ENCODE results near the gene PITPNC1.

DNA sequence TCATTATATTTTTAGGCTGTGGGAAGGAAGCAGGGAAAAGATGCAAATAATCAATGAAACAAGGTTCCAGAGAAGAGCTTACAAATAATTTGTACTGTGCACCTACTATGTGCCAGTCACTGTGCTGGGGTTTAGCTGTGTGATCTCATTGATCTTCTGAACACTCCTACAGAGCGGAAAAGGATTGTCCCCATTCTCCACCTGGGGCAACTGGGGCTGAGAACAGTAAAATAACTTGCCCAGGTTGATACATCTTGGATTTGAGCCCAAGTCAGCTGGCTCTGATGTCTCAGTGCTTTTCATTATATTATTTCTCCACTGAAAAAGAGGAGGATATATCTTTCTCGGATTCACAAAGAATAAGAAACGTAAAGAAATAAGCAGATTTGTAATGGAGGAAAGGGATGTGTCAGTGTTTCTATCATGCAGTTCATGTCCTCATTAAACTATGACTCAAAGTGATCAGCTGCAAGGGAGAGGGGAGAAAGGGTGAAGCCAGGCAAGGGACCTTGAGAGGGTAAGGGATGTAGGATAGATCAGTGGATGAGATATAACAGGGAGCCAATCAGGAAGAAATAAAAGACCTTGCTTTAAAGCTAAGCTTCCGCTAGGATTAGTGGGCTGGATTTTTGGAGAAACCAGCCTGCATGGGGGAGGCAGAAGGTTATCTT lies 197.0 kb downstream of the PITPNC1 start:
- TF ChIP-seq, protein P1, sequence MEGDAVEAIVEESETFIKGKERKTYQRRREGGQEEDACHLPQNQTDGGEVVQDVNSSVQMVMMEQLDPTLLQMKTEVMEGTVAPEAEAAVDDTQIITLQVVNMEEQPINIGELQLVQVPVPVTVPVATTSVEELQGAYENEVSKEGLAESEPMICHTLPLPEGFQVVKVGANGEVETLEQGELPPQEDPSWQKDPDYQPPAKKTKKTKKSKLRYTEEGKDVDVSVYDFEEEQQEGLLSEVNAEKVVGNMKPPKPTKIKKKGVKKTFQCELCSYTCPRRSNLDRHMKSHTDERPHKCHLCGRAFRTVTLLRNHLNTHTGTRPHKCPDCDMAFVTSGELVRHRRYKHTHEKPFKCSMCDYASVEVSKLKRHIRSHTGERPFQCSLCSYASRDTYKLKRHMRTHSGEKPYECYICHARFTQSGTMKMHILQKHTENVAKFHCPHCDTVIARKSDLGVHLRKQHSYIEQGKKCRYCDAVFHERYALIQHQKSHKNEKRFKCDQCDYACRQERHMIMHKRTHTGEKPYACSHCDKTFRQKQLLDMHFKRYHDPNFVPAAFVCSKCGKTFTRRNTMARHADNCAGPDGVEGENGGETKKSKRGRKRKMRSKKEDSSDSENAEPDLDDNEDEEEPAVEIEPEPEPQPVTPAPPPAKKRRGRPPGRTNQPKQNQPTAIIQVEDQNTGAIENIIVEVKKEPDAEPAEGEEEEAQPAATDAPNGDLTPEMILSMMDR (IDR thresholded peaks at IDR 0.05), result no peak
- TF ChIP-seq EP300 (IDR thresholded peaks at IDR 0.05) (no peak), POLR2AphosphoS5 (IDR thresholded peaks at IDR 0.05) (no peak), POLR2A (IDR thresholded peaks at IDR 0.05; ENCODE audit: low read depth) (no peak)

Data from esophagus muscularis mucosa (tissue), 4 donors.